A549 treated with AZD9567 at 1 μM for 4 hours (cell line): ENCODE measurements around the gene ABI3BP. TPM values are rescaled to one million over a fixed set of nuclear protein-coding genes. Genes with fewer than 3 reads are reported as not detected.

Experiments used
- total RNA-seq: library from RNA; stranded (reverse); fragments of 200-300 nt; extraction: Qiagen RNA extraction; gene quantifications from 5 replicates; pipeline ENCODE4 v1.2.3, GENCODE V29; 2022; ENCODE audit not compliant: insufficient read depth

The ABI3BP gene
- total RNA-seq, result 0.93 to 5.1 TPM (median 1.4 TPM) in 5 replicates

GRCh38 chr3:100993309-100993708 lies at the start of gene ABI3BP:
Gene ABI3BP (minus strand): TSS chr3:100993421. CDS start chr3:100993384, 37 bp downstream.

DNA sequence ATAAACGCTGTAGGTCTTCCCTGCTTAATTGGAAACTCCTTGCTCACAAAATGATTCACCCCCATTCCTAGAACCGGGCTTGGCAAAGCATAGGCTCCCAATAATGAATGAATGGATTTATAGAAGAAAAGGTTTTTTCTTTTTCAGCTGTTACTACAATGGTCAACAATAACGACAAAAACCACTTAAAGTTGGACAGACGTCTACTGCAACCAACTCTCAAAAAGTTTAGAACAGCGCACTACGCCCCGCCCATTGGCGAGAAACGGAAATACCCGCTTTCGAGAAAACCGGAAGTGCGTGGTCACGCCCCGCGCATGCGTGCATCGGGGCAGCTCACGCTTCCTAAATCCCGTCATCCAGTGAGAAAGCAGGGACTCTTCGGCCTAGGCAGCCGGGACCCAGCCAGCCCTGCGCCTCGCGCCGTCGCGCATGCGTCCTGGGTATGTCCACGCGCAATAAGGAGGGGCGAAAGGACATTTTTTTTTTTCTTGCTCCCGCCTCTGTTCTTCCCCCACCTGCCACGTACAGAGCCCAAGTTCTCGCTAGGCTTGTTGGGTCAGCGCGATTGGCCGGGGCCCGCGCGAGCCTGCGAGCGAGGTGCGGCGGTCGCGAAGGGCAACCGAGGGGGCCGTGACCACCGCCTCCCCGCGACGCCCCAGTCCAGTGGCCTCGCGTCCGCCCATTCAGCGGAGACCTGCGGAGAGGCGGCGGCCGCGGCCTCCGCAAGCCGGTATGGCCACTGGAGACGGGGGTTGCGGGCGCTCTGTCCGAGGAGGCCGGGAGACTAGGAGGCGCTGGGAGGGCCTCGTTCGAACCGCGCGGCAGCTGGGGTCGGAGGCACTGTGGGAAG lies 284.0 kb downstream of the ABI3BP start, which contains the start of gene TFG:
Gene TFG (plus strand): TSS at position 506 of the 853 bp plus-strand sequence. CDS start 4,192 bp downstream, outside the sequence.

